Renal cortical epithelial cell (primary cell): ENCODE data around the gene SLC25A4. TPM values are rescaled to one million over a fixed set of nuclear protein-coding genes. Genes with fewer than 3 reads are reported as not detected.
"Not testable (repeated sequence)": the region's sequence is repeated elsewhere in the genome, so short reads cannot be mapped to it uniquely, and the experiment has no call there.

ENCODE experiments used
- DNase-seq: peaks from one replicate; pipeline ENCODE4 v3.0.0-alpha.2; 2011; ENCODE audit warnings: low read depth
- total RNA-seq: library from RNA; depleted of rRNA; stranded (reverse); fragments of >200 nt; gene quantifications from 2 replicates; pipeline ENCODE4 v1.2.3, GENCODE V29; 2014

The SLC25A4 gene
- total RNA-seq, 1 donor from 2014 or later, result 30.9 TPM

- no peak for DNase-seq
Measured at GRCh38 chr4:185179488-185179887, 36.4 kb downstream of the SLC25A4 start.

- DNase-seq, result no peak
Measured at GRCh38 chr4:185182239-185182638, 39.2 kb downstream of the SLC25A4 start.

- DNase-seq, result peak; percentile 84
Measured at GRCh38 chr4:185183622-185184281, 40.7 kb downstream of the SLC25A4 start.

GRCh38 chr4:185186769-185187168 is 43.7 kb downstream of the SLC25A4 start:
- no peak for DNase-seq

- no peak for DNase-seq
Measured at GRCh38 chr4:185189606-185190305, 46.7 kb downstream of the SLC25A4 start.

GRCh38 chr4:185190306-185190856 is 47.3 kb downstream of the SLC25A4 start:
- no peak for DNase-seq

- DNase-seq, result no peak
Measured at GRCh38 chr4:185192059-185192458, 49.0 kb downstream of the SLC25A4 start.

GRCh38 chr4:185194924-185195888 is 52.1 kb downstream of the SLC25A4 start:
- DNase-seq, result no peak

GRCh38 chr4:185196437-185196836 is 53.4 kb downstream of the SLC25A4 start:
- no peak for DNase-seq

GRCh38 chr4:185198189-185198588 is 55.1 kb downstream of the SLC25A4 start:
- not testable (repeated sequence) for DNase-seq

Other genes starting within 250 kb of the SLC25A4 start
- gene HELT, start 124.8 kb upstream of the SLC25A4 start, total RNA-seq, result not detected in 2 replicates
- 37.7 and 38.9 TPM in 2 replicates for gene CFAP97, start 60.7 kb downstream of the SLC25A4 start, total RNA-seq
- gene SNX25, start 66.3 kb downstream of the SLC25A4 start, total RNA-seq, result 33.2 and 40.3 TPM in 2 replicates